ENCODE results near the gene ECE2.
A peak's percentile ranks its signal among the peaks of the same experiment; 100 is the strongest.

The ECE2 gene

GRCh38 chr3:184317201-184317600 lies 41.4 kb downstream of the ECE2 start:
- peak overlapping the region; percentile 91 for H3K4me3 ChIP-seq (ENCODE audit: control insufficient read depth, low read depth, low read length)
- TF ChIP-seq CTCF (conservative IDR thresholded peaks at IDR 0.05; ENCODE audit: control insufficient read depth, insufficient read depth, low read depth, low read length) = no peak
- no peak for DNase-seq (ENCODE audit: low read depth)

GRCh38 chr3:184320104-184320445 lies 44.3 kb downstream of the ECE2 start:
- H3K4me3 ChIP-seq (ENCODE audit: control insufficient read depth, low read depth, low read length) = peak overlapping the region; percentile 27
- no peak for TF ChIP-seq CTCF (conservative IDR thresholded peaks at IDR 0.05; ENCODE audit: control insufficient read depth, insufficient read depth, low read depth, low read length)
- peak; percentile 98 for DNase-seq (ENCODE audit: low read depth)

GRCh38 chr3:184321666-184322065 lies 45.8 kb downstream of the ECE2 start:
- no peak for TF ChIP-seq CTCF (conservative IDR thresholded peaks at IDR 0.05; ENCODE audit: control insufficient read depth, insufficient read depth, low read depth, low read length)
- H3K4me3 ChIP-seq (ENCODE audit: control insufficient read depth, low read depth, low read length) = no peak overlapping the region
- DNase-seq (ENCODE audit: low read depth) = no peak

GRCh38 chr3:184322731-184323487 lies 47.1 kb downstream of the ECE2 start:
- peak; percentile 90 for DNase-seq (ENCODE audit: low read depth)
- no peak overlapping the region for H3K4me3 ChIP-seq (ENCODE audit: control insufficient read depth, low read depth, low read length)
- TF ChIP-seq CTCF (conservative IDR thresholded peaks at IDR 0.05; ENCODE audit: control insufficient read depth, insufficient read depth, low read depth, low read length) = no peak

GRCh38 chr3:184323696-184324095 lies 47.9 kb downstream of the ECE2 start:
- DNase-seq (ENCODE audit: low read depth) = no peak
- no peak overlapping the region for H3K4me3 ChIP-seq (ENCODE audit: control insufficient read depth, low read depth, low read length)
- no peak for TF ChIP-seq CTCF (conservative IDR thresholded peaks at IDR 0.05; ENCODE audit: control insufficient read depth, insufficient read depth, low read depth, low read length)

GRCh38 chr3:184325269-184325668 lies 49.4 kb downstream of the ECE2 start:
- DNase-seq (ENCODE audit: low read depth) = no peak
- TF ChIP-seq CTCF (conservative IDR thresholded peaks at IDR 0.05; ENCODE audit: control insufficient read depth, insufficient read depth, low read depth, low read length) = no peak
- H3K4me3 ChIP-seq (ENCODE audit: control insufficient read depth, low read depth, low read length) = no peak overlapping the region
